ENCODE data around the gene RANBP3.

RANBP3 gene

DNA sequence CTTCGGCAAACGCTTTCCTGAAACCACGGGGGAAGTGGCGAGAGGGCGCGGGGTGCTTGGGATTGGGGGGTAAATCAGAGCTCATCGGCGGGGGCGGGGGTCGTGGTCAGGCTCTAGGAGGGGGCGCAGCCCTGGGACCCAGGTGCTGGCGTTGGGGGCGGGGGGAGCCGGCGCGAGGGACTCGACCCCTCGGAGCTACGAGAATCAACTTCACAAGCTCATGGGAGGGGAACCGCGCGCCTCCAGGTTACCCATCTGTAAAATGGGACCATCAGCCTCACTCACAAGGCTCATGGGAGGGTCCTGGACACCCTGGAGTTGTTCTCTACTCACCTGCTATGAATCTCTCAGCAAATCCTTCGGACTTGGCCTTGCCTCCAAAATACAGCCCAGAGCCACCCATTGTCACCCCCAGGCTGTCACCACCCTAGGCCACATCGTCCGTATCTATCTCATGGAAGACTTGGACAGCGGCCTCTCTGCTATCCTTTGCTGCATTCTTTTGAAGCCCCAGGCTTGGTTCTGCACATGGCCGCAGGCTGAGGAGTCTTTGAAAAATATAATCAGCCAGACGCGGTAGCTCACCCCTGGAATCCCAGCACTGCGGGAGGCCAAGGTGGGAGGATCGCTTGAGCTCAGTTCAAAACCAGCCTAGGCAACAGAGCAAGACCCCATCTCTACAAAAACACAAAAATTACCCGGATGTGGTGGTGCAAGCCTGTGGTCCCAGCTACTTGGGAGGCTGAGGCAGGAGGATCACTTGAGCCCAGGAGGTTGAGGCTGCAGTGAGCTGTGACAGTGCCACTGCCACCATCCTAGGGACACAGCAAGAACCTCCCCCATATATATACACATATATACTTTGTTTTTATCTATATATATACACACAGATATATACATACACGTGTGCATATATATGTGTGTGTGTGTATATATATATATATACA is 939 bp upstream of the RANBP3 start:
- H3K36me3 ChIP-seq (ENCODE audit: control insufficient read depth, insufficient read depth, low read length) = peaks cover 7% of the 10 kb centered on the region
- H3K4me3 ChIP-seq (ENCODE audit: low read depth, low read length) = peak overlapping the region; percentile 82
- H3K4me1 ChIP-seq (ENCODE audit: control insufficient read depth, insufficient read depth, low read length) = peaks cover 4% of the 10 kb centered on the region

DNA sequence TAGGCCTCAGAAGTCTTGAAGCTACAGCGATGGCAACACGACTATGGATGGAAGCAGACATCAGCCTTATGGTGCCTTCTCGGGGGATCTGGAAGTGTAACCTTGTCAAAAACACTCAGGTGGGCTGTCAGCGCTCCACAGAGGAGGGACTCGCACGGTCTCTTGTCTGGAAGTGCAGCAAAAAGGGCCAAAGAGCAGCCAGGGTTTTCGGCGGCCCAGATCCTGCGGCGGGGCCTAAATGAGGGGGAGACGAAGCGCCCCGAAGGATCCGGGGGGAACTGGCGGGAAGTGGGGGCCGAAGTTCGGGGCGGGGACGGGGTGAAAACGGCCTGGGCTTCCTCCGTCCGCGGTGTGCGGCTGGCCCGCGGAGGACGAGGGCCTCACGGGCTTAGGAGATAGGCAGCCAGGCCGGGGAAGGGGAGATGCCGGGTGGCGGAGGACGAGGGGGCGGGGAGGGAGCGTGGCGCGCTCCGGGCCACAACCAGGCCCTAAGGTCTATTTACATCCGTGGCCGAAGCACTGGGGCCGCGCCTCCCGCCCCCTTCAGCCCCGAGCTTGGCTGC is 637 bp downstream of the RANBP3 start:
- peak overlapping the region; percentile 94 for H3K9ac ChIP-seq (ENCODE audit: low read depth, low read length)
- H3K36me3 ChIP-seq (ENCODE audit: control insufficient read depth, insufficient read depth, low read length) = peaks cover 8% of the 10 kb centered on the region
- H3K4me3 ChIP-seq (ENCODE audit: low read depth, low read length) = peak overlapping the region; percentile 82
- no peaks in the 10 kb centered on the region for H3K27me3 ChIP-seq (ENCODE audit: control insufficient read depth, insufficient read depth, low read length)
- no peaks in the 10 kb centered on the region for H3K9me3 ChIP-seq (ENCODE audit: control insufficient read depth, insufficient read depth, low read length)
- peaks cover 4% of the 10 kb centered on the region for H3K4me1 ChIP-seq (ENCODE audit: control insufficient read depth, insufficient read depth, low read length)

More for the DNA sequence above, 939 bp upstream of the RANBP3 start:
- H3K27me3 ChIP-seq (ENCODE audit: control insufficient read depth, insufficient read depth, low read length) = no peaks in the 10 kb centered on the region
- H3K9me3 ChIP-seq (ENCODE audit: control insufficient read depth, insufficient read depth, low read length) = no peaks in the 10 kb centered on the region
- H3K9ac ChIP-seq (ENCODE audit: low read depth, low read length) = peak overlapping the region; percentile 65

DNA sequence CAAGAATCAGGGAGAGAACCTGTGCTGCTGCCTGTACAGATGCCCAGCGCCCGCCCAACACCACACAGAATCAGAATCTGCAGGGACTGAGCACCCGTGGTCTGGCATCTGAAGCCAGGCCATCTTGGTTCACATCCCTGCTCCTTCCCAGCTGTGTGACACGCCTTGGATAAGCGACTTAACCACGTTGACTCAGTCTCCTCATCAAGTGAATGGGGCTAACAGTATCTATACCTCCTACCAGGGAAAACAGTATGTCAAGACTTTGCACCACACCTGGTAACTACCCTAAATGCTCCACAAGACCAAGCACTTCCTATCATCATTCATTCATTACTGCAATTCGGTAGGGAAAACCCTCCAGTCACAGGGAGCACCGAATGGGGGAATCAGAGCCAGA is 1.2 kb downstream of the RANBP3 start:
- Histone ChIP-seq H3K4me1 (ENCODE audit: control insufficient read depth, insufficient read depth, low read length) (peaks cover 4% of the 10 kb centered on the region), H3K36me3 (ENCODE audit: control insufficient read depth, insufficient read depth, low read length) (peaks cover 8% of the 10 kb centered on the region), H3K9ac (ENCODE audit: low read depth, low read length) (peak overlapping the region; percentile 94), H3K27me3 (ENCODE audit: control insufficient read depth, insufficient read depth, low read length) (no peaks in the 10 kb centered on the region), H3K9me3 (ENCODE audit: control insufficient read depth, insufficient read depth, low read length) (no peaks in the 10 kb centered on the region), H3K4me3 (ENCODE audit: low read depth, low read length) (peak overlapping the region; percentile 82)

DNA sequence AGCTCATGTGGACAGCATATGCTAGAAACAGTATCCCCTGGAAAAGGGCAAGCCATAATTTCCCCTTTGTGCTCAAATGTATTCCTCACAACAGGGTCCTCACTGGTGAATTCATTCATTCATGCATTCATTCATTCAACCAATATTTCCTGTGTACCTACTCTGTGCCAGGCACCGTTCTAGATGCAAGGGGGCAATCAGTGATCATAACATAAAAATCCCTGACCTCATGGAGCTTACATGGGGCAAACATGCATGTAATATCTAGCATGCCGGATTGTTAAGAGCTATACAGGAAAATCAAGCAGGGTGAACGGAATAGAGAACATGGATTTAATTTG is 2.6 kb downstream of the RANBP3 start:
- Histone ChIP-seq H3K27me3 (ENCODE audit: control insufficient read depth, insufficient read depth, low read length) (no peaks in the 10 kb centered on the region), H3K4me1 (ENCODE audit: control insufficient read depth, insufficient read depth, low read length) (peaks cover 4% of the 10 kb centered on the region), H3K36me3 (ENCODE audit: control insufficient read depth, insufficient read depth, low read length) (peaks cover 8% of the 10 kb centered on the region), H3K9me3 (ENCODE audit: control insufficient read depth, insufficient read depth, low read length) (no peaks in the 10 kb centered on the region), H3K4me3 (ENCODE audit: low read depth, low read length) (no peak overlapping the region), H3K9ac (ENCODE audit: low read depth, low read length) (peak overlapping the region; percentile 47)

- no peak overlapping the region for H3K9ac ChIP-seq (ENCODE audit: low read depth, low read length)
- peaks cover 4% of the 10 kb centered on the region for H3K4me1 ChIP-seq (ENCODE audit: control insufficient read depth, insufficient read depth, low read length)
- peaks cover 8% of the 10 kb centered on the region for H3K36me3 ChIP-seq (ENCODE audit: control insufficient read depth, insufficient read depth, low read length)
- no peaks in the 10 kb centered on the region for H3K9me3 ChIP-seq (ENCODE audit: control insufficient read depth, insufficient read depth, low read length)
- H3K4me3 ChIP-seq (ENCODE audit: low read depth, low read length) = no peak overlapping the region
- H3K27me3 ChIP-seq (ENCODE audit: control insufficient read depth, insufficient read depth, low read length) = no peaks in the 10 kb centered on the region
These were observed 3.1 kb downstream of the RANBP3 start for GRCh38 chr19:5974721-5975387.

DNA sequence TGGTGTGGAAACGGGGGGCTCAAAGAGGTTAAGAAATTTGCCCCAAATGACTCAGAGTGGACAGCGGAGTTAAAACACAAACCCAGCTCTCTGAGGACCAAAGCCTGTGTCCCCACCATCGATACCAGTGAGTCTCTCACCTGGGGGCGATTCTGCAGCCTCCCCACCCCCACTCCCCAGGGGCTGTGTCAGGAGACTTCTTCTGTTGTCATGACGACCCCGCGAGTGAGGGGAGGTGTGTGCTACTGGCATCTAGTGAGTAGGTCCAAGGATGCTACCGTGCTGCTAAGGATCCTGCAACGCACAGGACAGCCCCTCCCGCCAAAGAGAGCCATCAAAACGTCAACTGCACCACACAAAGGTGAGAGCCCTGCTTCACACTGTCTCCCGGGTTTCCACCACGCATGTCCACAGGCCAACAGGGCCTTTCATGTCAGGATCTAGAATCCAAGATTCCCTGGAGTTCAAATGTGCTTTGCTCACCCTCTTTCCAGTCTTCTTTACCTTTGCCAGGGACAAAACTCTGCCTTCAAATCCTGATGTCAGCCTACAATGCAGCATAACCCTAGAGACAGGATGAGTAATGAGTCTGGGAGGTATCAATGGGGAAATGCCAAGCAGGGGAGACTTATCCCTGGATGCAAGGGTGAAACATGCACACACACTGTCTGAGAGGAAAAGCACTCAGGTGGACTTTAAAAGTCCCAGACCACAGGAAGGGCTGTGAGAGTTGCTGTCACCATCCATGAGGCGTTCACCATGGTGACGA is 3.9 kb downstream of the RANBP3 start:
- H3K4me1 ChIP-seq (ENCODE audit: control insufficient read depth, insufficient read depth, low read length) = peaks cover 4% of the 10 kb centered on the region
- H3K9ac ChIP-seq (ENCODE audit: low read depth, low read length) = no peak overlapping the region
- no peaks in the 10 kb centered on the region for H3K27me3 ChIP-seq (ENCODE audit: control insufficient read depth, insufficient read depth, low read length)
- peaks cover 8% of the 10 kb centered on the region for H3K36me3 ChIP-seq (ENCODE audit: control insufficient read depth, insufficient read depth, low read length)
- H3K4me3 ChIP-seq (ENCODE audit: low read depth, low read length) = no peak overlapping the region
- H3K9me3 ChIP-seq (ENCODE audit: control insufficient read depth, insufficient read depth, low read length) = no peaks in the 10 kb centered on the region

GRCh38 chr19:5973376-5973775 is 4.6 kb downstream of the RANBP3 start:
- no peaks in the 10 kb centered on the region for H3K27me3 ChIP-seq (ENCODE audit: control insufficient read depth, insufficient read depth, low read length)
- H3K9me3 ChIP-seq (ENCODE audit: control insufficient read depth, insufficient read depth, low read length) = no peaks in the 10 kb centered on the region
- H3K9ac ChIP-seq (ENCODE audit: low read depth, low read length) = no peak overlapping the region
- peaks cover 8% of the 10 kb centered on the region for H3K4me1 ChIP-seq (ENCODE audit: control insufficient read depth, insufficient read depth, low read length)
- peaks cover 8% of the 10 kb centered on the region for H3K36me3 ChIP-seq (ENCODE audit: control insufficient read depth, insufficient read depth, low read length)
- H3K4me3 ChIP-seq (ENCODE audit: low read depth, low read length) = no peak overlapping the region

DNA sequence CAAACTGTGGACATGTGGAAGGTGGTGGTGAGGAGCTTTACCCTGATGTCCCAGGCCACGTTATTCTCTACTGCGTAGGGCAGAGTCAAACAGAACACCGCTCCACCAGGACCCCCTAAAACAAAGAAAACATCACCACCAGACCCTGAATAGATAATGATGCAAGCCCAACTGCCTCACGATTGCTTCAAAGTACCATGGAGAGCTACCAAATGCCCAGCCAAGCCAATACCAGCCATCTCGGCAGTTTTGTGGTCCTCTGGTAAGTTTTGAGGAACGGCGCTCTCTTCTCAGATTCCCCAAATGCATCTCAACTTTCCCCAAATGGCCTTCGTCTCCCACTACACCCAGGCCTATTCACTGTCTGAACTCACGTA is 5.6 kb downstream of the RANBP3 start:
- Histone ChIP-seq H3K36me3 (ENCODE audit: control insufficient read depth, insufficient read depth, low read length) (peaks cover 8% of the 10 kb centered on the region), H3K9ac (ENCODE audit: low read depth, low read length) (no peak overlapping the region), H3K4me1 (ENCODE audit: control insufficient read depth, insufficient read depth, low read length) (peaks cover 12% of the 10 kb centered on the region), H3K9me3 (ENCODE audit: control insufficient read depth, insufficient read depth, low read length) (no peaks in the 10 kb centered on the region), H3K4me3 (ENCODE audit: low read depth, low read length) (no peak overlapping the region), H3K27me3 (ENCODE audit: control insufficient read depth, insufficient read depth, low read length) (no peaks in the 10 kb centered on the region)

- H3K9ac ChIP-seq (ENCODE audit: low read depth, low read length) = no peak overlapping the region
- no peaks in the 10 kb centered on the region for H3K9me3 ChIP-seq (ENCODE audit: control insufficient read depth, insufficient read depth, low read length)
- peaks cover 8% of the 10 kb centered on the region for H3K36me3 ChIP-seq (ENCODE audit: control insufficient read depth, insufficient read depth, low read length)
- H3K4me3 ChIP-seq (ENCODE audit: low read depth, low read length) = no peak overlapping the region
- peaks cover 10% of the 10 kb centered on the region for H3K4me1 ChIP-seq (ENCODE audit: control insufficient read depth, insufficient read depth, low read length)
- no peaks in the 10 kb centered on the region for H3K27me3 ChIP-seq (ENCODE audit: control insufficient read depth, insufficient read depth, low read length)
These were observed 6.1 kb downstream of the RANBP3 start for GRCh38 chr19:5971714-5972354.

DNA sequence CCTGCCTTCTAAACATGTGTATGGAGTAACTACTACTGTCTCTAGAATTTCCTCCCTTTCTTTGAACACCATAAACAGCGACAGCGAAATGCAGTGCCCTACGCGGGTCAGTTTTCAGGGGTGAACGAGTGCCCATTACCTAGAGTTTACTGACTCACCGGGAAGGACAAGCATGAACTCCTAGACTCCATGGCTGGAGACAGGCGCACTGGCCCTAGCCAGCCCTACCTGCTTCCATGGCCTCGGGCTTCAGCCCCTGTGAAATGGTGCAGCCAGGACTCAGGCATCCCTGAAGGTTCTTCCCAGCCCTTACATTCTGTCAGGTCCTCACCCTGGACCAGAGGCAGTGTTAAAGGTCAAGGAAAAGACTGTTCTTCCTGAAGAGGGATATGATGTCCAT is 8.5 kb downstream of the RANBP3 start:
- Histone ChIP-seq H3K27me3 (ENCODE audit: control insufficient read depth, insufficient read depth, low read length) (no peaks in the 10 kb centered on the region), H3K36me3 (ENCODE audit: control insufficient read depth, insufficient read depth, low read length) (peaks cover 3% of the 10 kb centered on the region), H3K4me1 (ENCODE audit: control insufficient read depth, insufficient read depth, low read length) (peaks cover 8% of the 10 kb centered on the region), H3K9ac (ENCODE audit: low read depth, low read length) (no peak overlapping the region), H3K9me3 (ENCODE audit: control insufficient read depth, insufficient read depth, low read length) (no peaks in the 10 kb centered on the region), H3K4me3 (ENCODE audit: low read depth, low read length) (no peak overlapping the region)

Measured in iPS-15b (cell line).